WTC11 (cell line): ENCODE data around the gene ASPHD1. TPM values are rescaled to one million over a fixed set of nuclear protein-coding genes. Genes with fewer than 3 reads are reported as not detected.

Source experiments
- ATAC-seq: fragments of 200-7000 bp; cut with Tn5 transposase; 2 replicates; pipeline ENCODE4 v1.10.0; 2021; ENCODE audit warnings: mild to moderate bottlenecking, moderate library complexity
- CTCF ChIA-PET: fragments of 300-600 bp; sonication (Branson Sonifier 250); formaldehyde crosslinking; loops from one replicate; lab custom pipeline; 2021; ENCODE audit warnings: antibody characterized with exemption; lab: Charles Lee
- POLR2A ChIA-PET: fragments of 350-600 bp; sonication (Branson Sonifier 250); formaldehyde crosslinking; loops from one replicate; lab custom pipeline; 2021; ENCODE audit warnings: antibody characterized with exemption; lab: Charles Lee
- DNase-seq: peaks from one replicate; pipeline ENCODE4 v3.0.0; 2021; ENCODE audit warnings: low spot score
- H3K27ac Mint-ChIP-seq: 2 replicates; pipeline ENCODE4 v1.8.0; 2021; ENCODE audit warnings: mixed read lengths
- H3K27me3 Mint-ChIP-seq: 2 replicates; pipeline ENCODE4 v1.8.0; 2021; ENCODE audit warnings: low read depth, mild to moderate bottlenecking, moderate library complexity, mixed read lengths
- H3K36me3 Mint-ChIP-seq: 2 replicates; pipeline ENCODE4 v1.8.0; 2021; ENCODE audit warnings: mixed read lengths
- H3K4me1 Mint-ChIP-seq: 2 replicates; pipeline ENCODE4 v1.8.0; 2022; ENCODE audit warnings: mixed read lengths
- H3K4me3 Mint-ChIP-seq: 2 replicates; pipeline ENCODE4 v1.8.0; 2021; ENCODE audit warnings: mild to moderate bottlenecking, moderate library complexity, mixed read lengths
- H3K9me3 Mint-ChIP-seq: 2 replicates; pipeline ENCODE4 v1.8.0; 2021; ENCODE audit warnings: mixed read lengths
- ARID4B ChIP-seq: sonication (generic); formaldehyde crosslinking; IDR thresholded peaks from 2 replicates; pipeline ENCODE4 v1.8.0; 2023; ENCODE audit warnings: missing genetic modification reagents, mild to moderate bottlenecking, borderline replicate concordance
- HMGXB4 ChIP-seq: sonication (generic); formaldehyde crosslinking; IDR thresholded peaks from 2 replicates; pipeline ENCODE4 v1.8.1; 2023; ENCODE audit warnings: mild to moderate bottlenecking, moderate library complexity, missing genetic modification reagents
- STAT6 ChIP-seq: sonication (generic); formaldehyde crosslinking; conservative IDR thresholded peaks from 2 replicates; pipeline ENCODE4 v1.8.1; 2023; ENCODE audit warnings: mild to moderate bottlenecking, low read depth, missing genetic modification reagents, moderate library complexity
- TP53 ChIP-seq: sonication (generic); formaldehyde crosslinking; IDR thresholded peaks from 2 replicates; pipeline ENCODE4 v1.8.1; 2023; ENCODE audit warnings: mild to moderate bottlenecking, missing genetic modification reagents
- USF2 ChIP-seq: sonication (generic); formaldehyde crosslinking; IDR thresholded peaks from 2 replicates; pipeline ENCODE4 v1.8.1; 2023; ENCODE audit warnings: mild to moderate bottlenecking, missing genetic modification reagents, moderate library complexity
- ZNF121 ChIP-seq: sonication (generic); formaldehyde crosslinking; IDR thresholded peaks from 2 replicates; pipeline ENCODE4 v1.8.0; 2023; ENCODE audit warnings: missing genetic modification reagents
- ZNF263 ChIP-seq: sonication (generic); formaldehyde crosslinking; IDR thresholded peaks from 2 replicates; pipeline ENCODE4 v1.8.1; 2022; ENCODE audit warnings: low read depth, mild to moderate bottlenecking, moderate library complexity, missing genetic modification reagents
- ZNF396 ChIP-seq: fragments of 250-450 bp; sonication (Bioruptor Pico); IDR thresholded peaks from 2 replicates; pipeline ENCODE4 v1.8.0; 2021; ENCODE audit warnings: mild to moderate bottlenecking, moderate library complexity, borderline replicate concordance
- total RNA-seq: library from RNA; stranded (reverse); gene quantifications from 3 replicates; pipeline ENCODE4 v1.2.3, GENCODE V29; 2021
- TF ChIP-seq, protein P1 (sequence below): sonication (generic); formaldehyde crosslinking; IDR thresholded peaks from 2 replicates; pipeline ENCODE4 v1.8.0; 2022; ENCODE audit warnings: mild to moderate bottlenecking, missing genetic modification reagents
- TF ChIP-seq, protein P2 (sequence below): sonication (generic); formaldehyde crosslinking; IDR thresholded peaks from 2 replicates; pipeline ENCODE4 v1.8.1; 2022; ENCODE audit warnings: mild to moderate bottlenecking, moderate library complexity, missing genetic modification reagents
- TF ChIP-seq, protein P3 (sequence below): sonication (generic); formaldehyde crosslinking; IDR thresholded peaks from 2 replicates; pipeline ENCODE4 v1.8.1; 2022; ENCODE audit warnings: missing genetic modification reagents, borderline replicate concordance

ASPHD1 gene
- total RNA-seq, 1 experiment from 2014 or later = 26.9 TPM

DNA sequence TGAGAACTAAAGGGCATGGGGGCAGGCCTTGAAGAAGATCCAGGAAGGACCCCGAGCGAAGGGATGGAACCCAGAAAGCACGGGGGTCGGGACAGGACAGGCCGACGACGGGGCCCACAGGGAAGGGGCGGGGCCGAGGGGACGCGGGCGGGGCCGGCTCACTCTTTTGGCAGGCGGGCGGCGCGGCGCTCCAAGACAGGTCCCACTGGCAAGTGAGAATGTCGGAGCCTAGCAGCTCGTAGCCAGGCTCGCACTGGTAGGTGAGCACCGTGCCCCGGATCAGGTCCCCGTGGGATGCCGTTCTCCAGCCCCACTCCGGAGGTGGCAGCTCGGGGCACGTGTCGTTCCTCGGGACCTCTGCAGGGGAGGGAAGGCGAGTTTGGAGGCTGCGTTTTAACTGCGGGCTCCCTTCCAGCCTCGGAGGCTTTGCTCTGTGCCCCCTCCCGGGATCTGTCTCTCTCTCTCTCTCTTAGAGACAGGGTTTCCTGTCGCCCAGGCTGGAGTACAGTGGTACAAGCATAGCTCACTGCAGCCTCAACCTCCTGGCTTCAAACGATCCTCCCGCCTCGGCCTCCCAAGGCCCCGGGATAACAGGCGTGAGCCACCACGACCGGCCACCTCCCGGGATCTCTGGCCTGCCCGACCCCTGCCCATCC is 23.6 kb upstream of the ASPHD1 start:
- Mint-ChIP-seq H3K9me3 (no peaks in the 10 kb centered on the region), H3K27ac (peak overlapping the region; percentile 70; the same call in 1 of the 2 replicates), H3K27me3 (peaks cover 3% of the 10 kb centered on the region; the same call in 1 of the 2 replicates), H3K4me3 (peak overlapping the region; percentile 87), H3K36me3 (peaks cover 8% of the 10 kb centered on the region; the same call in 1 of the 2 replicates), H3K4me1 (peaks cover 10% of the 10 kb centered on the region)
- ATAC-seq (0 out of 2 replicates have a peak, but pooled peaks have one; percentile 0), DNase-seq (peak; percentile 72)
- POLR2A ChIA-PET = interaction anchor here (0.6 to 1.5 kb wide), 6 partner anchors 10 to 85 kb away, joined by 3 to 7 read pairs (median 6); partner anchors contain the start of genes ASPHD1, KCTD13, PAGR1 and SEZ6L2
- TF ChIP-seq TP53 (CRISPR knock-in tag) = no peak
- TF ChIP-seq, protein P1, sequence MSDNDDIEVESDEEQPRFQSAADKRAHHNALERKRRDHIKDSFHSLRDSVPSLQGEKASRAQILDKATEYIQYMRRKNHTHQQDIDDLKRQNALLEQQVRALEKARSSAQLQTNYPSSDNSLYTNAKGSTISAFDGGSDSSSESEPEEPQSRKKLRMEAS (CRISPR knock-in tag) = no peak
- TF ChIP-seq ZNF263 (CRISPR knock-in tag) = no peak
- TF ChIP-seq STAT6 (CRISPR knock-in tag) = no peak
- TF ChIP-seq, protein P2, sequence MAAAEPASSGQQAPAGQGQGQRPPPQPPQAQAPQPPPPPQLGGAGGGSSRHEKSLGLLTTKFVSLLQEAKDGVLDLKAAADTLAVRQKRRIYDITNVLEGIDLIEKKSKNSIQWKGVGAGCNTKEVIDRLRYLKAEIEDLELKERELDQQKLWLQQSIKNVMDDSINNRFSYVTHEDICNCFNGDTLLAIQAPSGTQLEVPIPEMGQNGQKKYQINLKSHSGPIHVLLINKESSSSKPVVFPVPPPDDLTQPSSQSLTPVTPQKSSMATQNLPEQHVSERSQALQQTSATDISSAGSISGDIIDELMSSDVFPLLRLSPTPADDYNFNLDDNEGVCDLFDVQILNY (CRISPR knock-in tag) = no peak
- peak; percentile 11; the same call in 1 of the 2 replicates for TF ChIP-seq USF2 (CRISPR knock-in tag)
- TF ChIP-seq ZNF396 (CRISPR knock-in tag) = no peak
- TF ChIP-seq, protein P3, sequence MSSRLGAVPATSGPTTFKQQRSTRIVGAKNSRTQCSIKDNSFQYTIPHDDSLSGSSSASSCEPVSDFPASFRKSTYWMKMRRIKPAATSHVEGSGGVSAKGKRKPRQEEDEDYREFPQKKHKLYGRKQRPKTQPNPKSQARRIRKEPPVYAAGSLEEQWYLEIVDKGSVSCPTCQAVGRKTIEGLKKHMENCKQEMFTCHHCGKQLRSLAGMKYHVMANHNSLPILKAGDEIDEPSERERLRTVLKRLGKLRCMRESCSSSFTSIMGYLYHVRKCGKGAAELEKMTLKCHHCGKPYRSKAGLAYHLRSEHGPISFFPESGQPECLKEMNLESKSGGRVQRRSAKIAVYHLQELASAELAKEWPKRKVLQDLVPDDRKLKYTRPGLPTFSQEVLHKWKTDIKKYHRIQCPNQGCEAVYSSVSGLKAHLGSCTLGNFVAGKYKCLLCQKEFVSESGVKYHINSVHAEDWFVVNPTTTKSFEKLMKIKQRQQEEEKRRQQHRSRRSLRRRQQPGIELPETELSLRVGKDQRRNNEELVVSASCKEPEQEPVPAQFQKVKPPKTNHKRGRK (CRISPR knock-in tag) = no peak
- TF ChIP-seq HMGXB4 (CRISPR knock-in tag) = no peak
- 0 out of 2 replicates have a peak, but pooled peaks have one; percentile 13 for TF ChIP-seq ZNF121 (CRISPR knock-in tag)
- no peak for TF ChIP-seq ARID4B
- CTCF ChIA-PET = interaction anchor here (1.0 to 2.3 kb wide), 15 partner anchors 13 to 187 kb away, joined by 3 to 17 read pairs (median 5); partner anchors contain the start of genes ASPHD1, CDIPT, HIRIP3 and MVP
